GM19397 (cell line): ENCODE results near the gene KATNAL1.
"Not testable (repeated sequence)": the region's sequence is repeated elsewhere in the genome, so short reads cannot be mapped to it uniquely, and the experiment has no call there.

ENCODE experiments used
- ATAC-seq: cut with Tn5 transposase; IDR thresholded peaks from one replicate; pipeline ENCODE4 v1.9.1; 2021; ENCODE audit warnings: mild to moderate bottlenecking, moderate library complexity; ENCODE audit not compliant: unreplicated experiment

Gene KATNAL1

GRCh38 chr13:30224732-30225131, 82.6 kb downstream of the KATNAL1 start:
- no peak for ATAC-seq

GRCh38 chr13:30222254-30222653, 85.1 kb downstream of the KATNAL1 start:
- no peak for ATAC-seq

- no peak for ATAC-seq
Measured at GRCh38 chr13:30216111-30216510, 91.2 kb downstream of the KATNAL1 start.

GRCh38 chr13:30212256-30212655, 95.1 kb downstream of the KATNAL1 start:
- no peak for ATAC-seq

- no peak for ATAC-seq
Measured at GRCh38 chr13:30211745-30212144, 95.6 kb downstream of the KATNAL1 start.

GRCh38 chr13:30204564-30204963, 102.8 kb downstream of the KATNAL1 start:
- ATAC-seq, result no peak

GRCh38 chr13:30196025-30196424, 111.3 kb downstream of the KATNAL1 start:
- ATAC-seq, result no peak

- no peak for ATAC-seq
Measured at GRCh38 chr13:30194906-30195305, 112.4 kb downstream of the KATNAL1 start.

- no peak for ATAC-seq
Measured at GRCh38 chr13:30193279-30194234, 113.8 kb downstream of the KATNAL1 start.

GRCh38 chr13:30192320-30193093, 114.8 kb downstream of the KATNAL1 start:
- no peak for ATAC-seq

GRCh38 chr13:30191491-30192100, 115.8 kb downstream of the KATNAL1 start:
- no peak for ATAC-seq

GRCh38 chr13:30186634-30187415, 120.5 kb downstream of the KATNAL1 start:
- no peak for ATAC-seq

GRCh38 chr13:30181888-30182651, 125.3 kb downstream of the KATNAL1 start:
- no peak for ATAC-seq

- no peak for ATAC-seq
Measured at GRCh38 chr13:30179597-30180276, 127.6 kb downstream of the KATNAL1 start.

GRCh38 chr13:30178976-30179375, 128.4 kb downstream of the KATNAL1 start:
- no peak for ATAC-seq

- no peak for ATAC-seq
Measured at GRCh38 chr13:30175166-30175565, 132.2 kb downstream of the KATNAL1 start.

GRCh38 chr13:30174250-30174649, 133.1 kb downstream of the KATNAL1 start:
- ATAC-seq, result not testable (repeated sequence)

- no peak for ATAC-seq
Measured at GRCh38 chr13:30173303-30173610, 134.1 kb downstream of the KATNAL1 start.

GRCh38 chr13:30172593-30173302, 134.6 kb downstream of the KATNAL1 start:
- ATAC-seq, result no peak
